ENCODE data around the gene BOC.

- no peak for TF ChIP-seq CTCF (conservative IDR thresholded peaks at IDR 0.05; ENCODE audit: low read depth in 2 of 2)
- TF ChIP-seq REST (IDR thresholded peaks at IDR 0.05; ENCODE audit: unreplicated experiment): no peak
- TF ChIP-seq EZH2phosphoT487 (IDR thresholded peaks at IDR 0.05; ENCODE audit: unreplicated experiment): no peak
- TF ChIP-seq POLR2AphosphoS5 (IDR thresholded peaks at IDR 0.05; ENCODE audit: low read depth): no peak
- no peak for TF ChIP-seq ZNF462 (CRISPR knock-in tag; IDR thresholded peaks at IDR 0.05)
- TF ChIP-seq EZH2 (IDR thresholded peaks at IDR 0.05; ENCODE audit: low read depth, unreplicated experiment): no peak
- no peak for TF ChIP-seq NANOG (IDR thresholded peaks at IDR 0.05; ENCODE audit: borderline replicate concordance)
- TF ChIP-seq ETS1 (IDR thresholded peaks at IDR 0.05): no peak
Observed at GRCh38 chr3:113291572-113291971, 80.2 kb downstream of the BOC start.
